HEK293 (cell line): ENCODE data around the gene ALG8.

ENCODE experiments used
- CTCF ChIA-PET: fragments of 350-600 bp; formaldehyde crosslinking; extraction: SDS; loops from one replicate; lab custom pipeline; 2021; ENCODE audit warnings: antibody characterized with exemption; lab: Yijun Ruan, JAX
- POLR2A ChIA-PET: fragments of 300-600 bp; formaldehyde crosslinking; extraction: SDS; loops from one replicate; lab custom pipeline; 2020; ENCODE audit warnings: antibody characterized with exemption, inconsistent platforms; lab: Yijun Ruan, JAX
- H3K27ac ChIP-seq: fragments of 200-500 bp; sonication (Bioruptor generic); 2 replicates; pipeline ENCODE4 v1.5.1; 2014; ENCODE audit warnings: low read depth, low read length, control low read depth, inconsistent platforms; ENCODE audit errors: extremely low read depth
- H3K36me3 ChIP-seq, 2 experiments: fragments of 200-500 bp in 1 of 2; sonication (Bioruptor generic) in 1 of 2; 1 replicate in 1 of 2; 2 replicates in 1 of 2; pipeline ENCODE4 v1.5.1; 2014 to 2017; ENCODE audit warnings: inconsistent platforms in 2 of 2, low read length in 2 of 2; ENCODE audit not compliant: control insufficient read depth in 2 of 2, insufficient read depth in 1 of 2
- H3K4me1 ChIP-seq: fragments of 200-500 bp; sonication (Bioruptor generic); 2 replicates; pipeline ENCODE4 v1.5.1; 2014; ENCODE audit warnings: mild to moderate bottlenecking, low read length, inconsistent platforms; ENCODE audit not compliant: control insufficient read depth, insufficient read depth
- H3K4me3 ChIP-seq: 2 replicates; pipeline ENCODE4 v1.5.1; 2011; ENCODE audit warnings: low read depth, mild to moderate bottlenecking, control low read depth, low read length, moderate library complexity
- H3K9me3 ChIP-seq: fragments of 200-500 bp; sonication (Bioruptor generic); 2 replicates; pipeline ENCODE4 v1.5.1; 2014; ENCODE audit warnings: low read depth, low read length, inconsistent platforms; ENCODE audit not compliant: control insufficient read depth, insufficient read depth
- BCL11B ChIP-seq: fragments of 450-650 bp; formaldehyde crosslinking; IDR thresholded peaks from 2 replicates; pipeline ENCODE4 v1.5.1; 2016; ENCODE audit warnings: low read depth, missing biosample characterization, missing genetic modification characterization
- KLF1 ChIP-seq: fragments of 450-650 bp; formaldehyde crosslinking; IDR thresholded peaks from 2 replicates; pipeline ENCODE4 v1.5.1; 2016; ENCODE audit warnings: missing biosample characterization, missing genetic modification characterization
- KLF16 ChIP-seq: fragments of 450-650 bp; formaldehyde crosslinking; IDR thresholded peaks from 2 replicates; pipeline ENCODE4 v1.5.1; 2017; ENCODE audit warnings: missing biosample characterization, missing genetic modification characterization
- PRDM1 ChIP-seq: fragments of 450-650 bp; formaldehyde crosslinking; IDR thresholded peaks from 2 replicates; pipeline ENCODE4; 2016; ENCODE audit warnings: missing biosample characterization, missing genetic modification characterization
- YY1 ChIP-seq: fragments of 450-650 bp; formaldehyde crosslinking; IDR thresholded peaks from 2 replicates; pipeline ENCODE4 v1.5.1; 2018; ENCODE audit warnings: missing biosample characterization, missing genetic modification characterization
- ZBTB21 ChIP-seq: fragments of 450-650 bp; formaldehyde crosslinking; IDR thresholded peaks from 2 replicates; pipeline ENCODE4 v1.5.1; 2017; ENCODE audit warnings: missing biosample characterization, missing genetic modification characterization
- ZNF2 ChIP-seq: fragments of 450-650 bp; formaldehyde crosslinking; IDR thresholded peaks from 2 replicates; pipeline ENCODE4 v1.5.1; 2016; ENCODE audit warnings: missing biosample characterization, missing genetic modification characterization
- ZNF221 ChIP-seq: fragments of 450-650 bp; formaldehyde crosslinking; IDR thresholded peaks from 2 replicates; pipeline ENCODE4 v1.5.1; 2017; ENCODE audit warnings: missing biosample characterization, missing genetic modification characterization, borderline replicate concordance
- ZNF391 ChIP-seq: fragments of 450-650 bp; formaldehyde crosslinking; IDR thresholded peaks from 2 replicates; pipeline ENCODE4 v1.5.1; 2016; ENCODE audit warnings: low read depth, missing biosample characterization, missing genetic modification characterization, borderline replicate concordance
- ZNF426 ChIP-seq: fragments of 450-650 bp; formaldehyde crosslinking; IDR thresholded peaks from 2 replicates; pipeline ENCODE4 v1.5.1; 2017; ENCODE audit warnings: missing biosample characterization, missing genetic modification characterization, mild to moderate bottlenecking, inconsistent platforms, moderate library complexity
- ZNF529 ChIP-seq: fragments of 450-650 bp; formaldehyde crosslinking; IDR thresholded peaks from 2 replicates; pipeline ENCODE4 v1.5.1; 2017; ENCODE audit warnings: missing genetic modification characterization, missing biosample characterization; ENCODE audit not compliant: insufficient replicate concordance
- ZNF658 ChIP-seq: fragments of 450-650 bp; formaldehyde crosslinking; IDR thresholded peaks from 2 replicates; pipeline ENCODE4; 2016; ENCODE audit warnings: missing biosample characterization, missing genetic modification characterization
- TF ChIP-seq, protein P1 (sequence below): fragments of 450-650 bp; formaldehyde crosslinking; IDR thresholded peaks from 2 replicates; pipeline ENCODE4 v1.5.1; 2017; ENCODE audit warnings: missing biosample characterization, missing genetic modification characterization
- TF ChIP-seq, protein P2 (sequence below): fragments of 450-650 bp; formaldehyde crosslinking; IDR thresholded peaks from 2 replicates; pipeline ENCODE4 v1.5.1; 2016; ENCODE audit warnings: missing biosample characterization, missing genetic modification characterization
- TF ChIP-seq, protein P3 (sequence below): fragments of 450-650 bp; formaldehyde crosslinking; optimal IDR thresholded peaks from 2 replicates; pipeline ENCODE3; 2016; ENCODE audit warnings: missing biosample characterization, mild to moderate bottlenecking, missing genetic modification characterization
- TF ChIP-seq, protein P4 (sequence below): fragments of 450-650 bp; formaldehyde crosslinking; IDR thresholded peaks from 2 replicates; pipeline ENCODE4 v1.5.1; 2017; ENCODE audit warnings: missing biosample characterization, missing genetic modification characterization
- TF ChIP-seq, protein P5 (sequence below): fragments of 450-650 bp; formaldehyde crosslinking; IDR thresholded peaks from 2 replicates; pipeline ENCODE4 v1.5.1; 2016; ENCODE audit warnings: missing biosample characterization, missing genetic modification characterization
- TF ChIP-seq, protein P6 (sequence below): fragments of 450-650 bp; formaldehyde crosslinking; IDR thresholded peaks from 2 replicates; pipeline ENCODE4 v1.5.1; 2016; ENCODE audit warnings: missing biosample characterization, missing genetic modification characterization

ALG8 gene

DNA sequence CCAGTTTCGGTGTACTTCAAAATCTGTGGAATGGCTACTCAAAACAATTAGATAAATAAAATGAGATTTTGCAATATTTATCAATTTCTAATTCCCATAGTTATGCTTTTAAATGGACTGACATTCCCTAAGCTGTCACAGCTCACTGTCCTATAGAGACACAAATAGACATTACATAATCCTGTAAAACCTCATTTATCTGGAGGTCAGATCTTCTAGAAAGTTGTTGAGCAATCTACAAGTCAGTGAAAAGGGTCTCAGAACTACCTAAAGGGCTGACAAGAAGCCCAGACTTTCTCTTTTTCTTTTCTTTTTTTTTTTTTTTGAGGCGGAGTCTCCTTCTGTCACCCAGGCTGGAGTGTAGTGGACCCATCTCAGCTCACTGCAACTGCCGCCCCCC lies 12.0 kb downstream of the ALG8 start:
- no peak overlapping the region for H3K4me3 ChIP-seq
- CTCF ChIA-PET: no interaction called here

DNA sequence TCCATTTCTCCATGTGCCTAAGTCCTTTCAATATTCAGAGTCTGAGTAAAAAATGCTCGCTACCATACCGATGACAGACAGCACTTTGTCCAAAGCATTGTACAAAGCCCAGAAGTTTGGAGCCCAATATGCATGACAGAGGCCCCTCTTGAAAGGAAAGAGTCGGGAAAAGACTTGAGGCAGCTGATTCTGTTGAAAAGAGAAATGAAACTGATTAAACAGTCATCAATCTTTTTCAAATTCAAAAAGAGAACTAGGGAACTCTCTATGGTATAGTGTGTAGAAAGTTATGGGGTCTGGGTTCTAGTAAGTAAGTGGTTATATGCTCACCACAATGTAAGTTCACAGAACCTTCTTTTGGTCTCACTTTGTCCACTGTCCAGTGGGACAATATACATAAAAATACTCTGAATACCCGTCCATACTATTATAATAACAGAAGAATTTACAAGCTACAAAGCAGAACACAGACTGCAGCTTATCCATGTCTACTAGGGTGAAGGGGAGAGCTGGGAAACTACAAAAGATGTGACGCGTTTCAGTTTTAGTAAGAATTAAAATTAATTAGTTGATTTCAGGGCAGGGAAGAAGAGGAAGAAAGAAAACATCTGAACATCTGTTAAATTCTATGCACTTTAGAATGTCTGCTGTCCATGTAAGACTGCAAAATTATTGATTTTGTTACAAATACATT lies 26.7 kb downstream of the ALG8 start:
- CTCF ChIA-PET: no interaction called here
- Histone ChIP-seq H3K4me1 (no peaks in the 10 kb centered on the region), H3K9me3 (no peaks in the 10 kb centered on the region), H3K36me3 (peaks cover 11 to 71% of the 10 kb centered on the region in 2 experiments), H3K4me3 (no peak overlapping the region), H3K27ac (no peak overlapping the region)
- POLR2A ChIA-PET: no interaction called here
- TF ChIP-seq BCL11B (no peak), KLF16 (tag by site-specific recombination) (no peak), PRDM1 (tag by site-specific recombination) (no peak), ZBTB21 (no peak), KLF1 (tag by site-specific recombination) (no peak), ZNF391 (tag by site-specific recombination) (no peak), ZNF426 (tag by site-specific recombination) (no peak), ZNF221 (tag by site-specific recombination) (no peak), ZNF658 (tag by site-specific recombination) (no peak), YY1 (no peak), ZNF2 (tag by site-specific recombination) (no peak)
- TF ChIP-seq, protein P1, sequence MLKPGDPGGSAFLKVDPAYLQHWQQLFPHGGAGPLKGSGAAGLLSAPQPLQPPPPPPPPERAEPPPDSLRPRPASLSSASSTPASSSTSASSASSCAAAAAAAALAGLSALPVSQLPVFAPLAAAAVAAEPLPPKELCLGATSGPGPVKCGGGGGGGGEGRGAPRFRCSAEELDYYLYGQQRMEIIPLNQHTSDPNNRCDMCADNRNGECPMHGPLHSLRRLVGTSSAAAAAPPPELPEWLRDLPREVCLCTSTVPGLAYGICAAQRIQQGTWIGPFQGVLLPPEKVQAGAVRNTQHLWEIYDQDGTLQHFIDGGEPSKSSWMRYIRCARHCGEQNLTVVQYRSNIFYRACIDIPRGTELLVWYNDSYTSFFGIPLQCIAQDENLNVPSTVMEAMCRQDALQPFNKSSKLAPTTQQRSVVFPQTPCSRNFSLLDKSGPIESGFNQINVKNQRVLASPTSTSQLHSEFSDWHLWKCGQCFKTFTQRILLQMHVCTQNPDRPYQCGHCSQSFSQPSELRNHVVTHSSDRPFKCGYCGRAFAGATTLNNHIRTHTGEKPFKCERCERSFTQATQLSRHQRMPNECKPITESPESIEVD (tag by site-specific recombination): no peak
- TF ChIP-seq, protein P2, sequence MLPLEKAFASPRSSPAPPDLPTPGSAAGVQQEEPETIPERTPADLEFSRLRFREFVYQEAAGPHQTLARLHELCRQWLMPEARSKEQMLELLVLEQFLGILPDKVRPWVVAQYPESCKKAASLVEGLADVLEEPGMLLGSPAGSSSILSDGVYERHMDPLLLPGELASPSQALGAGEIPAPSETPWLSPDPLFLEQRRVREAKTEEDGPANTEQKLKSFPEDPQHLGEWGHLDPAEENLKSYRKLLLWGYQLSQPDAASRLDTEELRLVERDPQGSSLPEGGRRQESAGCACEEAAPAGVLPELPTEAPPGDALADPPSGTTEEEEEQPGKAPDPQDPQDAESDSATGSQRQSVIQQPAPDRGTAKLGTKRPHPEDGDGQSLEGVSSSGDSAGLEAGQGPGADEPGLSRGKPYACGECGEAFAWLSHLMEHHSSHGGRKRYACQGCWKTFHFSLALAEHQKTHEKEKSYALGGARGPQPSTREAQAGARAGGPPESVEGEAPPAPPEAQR: no peak
- TF ChIP-seq, protein P3, sequence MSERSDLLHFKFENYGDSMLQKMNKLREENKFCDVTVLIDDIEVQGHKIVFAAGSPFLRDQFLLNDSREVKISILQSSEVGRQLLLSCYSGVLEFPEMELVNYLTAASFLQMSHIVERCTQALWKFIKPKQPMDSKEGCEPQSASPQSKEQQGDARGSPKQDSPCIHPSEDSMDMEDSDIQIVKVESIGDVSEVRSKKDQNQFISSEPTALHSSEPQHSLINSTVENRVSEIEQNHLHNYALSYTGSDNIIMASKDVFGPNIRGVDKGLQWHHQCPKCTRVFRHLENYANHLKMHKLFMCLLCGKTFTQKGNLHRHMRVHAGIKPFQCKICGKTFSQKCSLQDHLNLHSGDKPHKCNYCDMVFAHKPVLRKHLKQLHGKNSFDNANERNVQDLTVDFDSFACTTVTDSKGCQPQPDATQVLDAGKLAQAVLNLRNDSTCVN (tag by site-specific recombination): no peak
- TF ChIP-seq, protein P4, sequence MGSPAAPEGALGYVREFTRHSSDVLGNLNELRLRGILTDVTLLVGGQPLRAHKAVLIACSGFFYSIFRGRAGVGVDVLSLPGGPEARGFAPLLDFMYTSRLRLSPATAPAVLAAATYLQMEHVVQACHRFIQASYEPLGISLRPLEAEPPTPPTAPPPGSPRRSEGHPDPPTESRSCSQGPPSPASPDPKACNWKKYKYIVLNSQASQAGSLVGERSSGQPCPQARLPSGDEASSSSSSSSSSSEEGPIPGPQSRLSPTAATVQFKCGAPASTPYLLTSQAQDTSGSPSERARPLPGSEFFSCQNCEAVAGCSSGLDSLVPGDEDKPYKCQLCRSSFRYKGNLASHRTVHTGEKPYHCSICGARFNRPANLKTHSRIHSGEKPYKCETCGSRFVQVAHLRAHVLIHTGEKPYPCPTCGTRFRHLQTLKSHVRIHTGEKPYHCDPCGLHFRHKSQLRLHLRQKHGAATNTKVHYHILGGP (tag by site-specific recombination): no peak
- TF ChIP-seq, protein P5, sequence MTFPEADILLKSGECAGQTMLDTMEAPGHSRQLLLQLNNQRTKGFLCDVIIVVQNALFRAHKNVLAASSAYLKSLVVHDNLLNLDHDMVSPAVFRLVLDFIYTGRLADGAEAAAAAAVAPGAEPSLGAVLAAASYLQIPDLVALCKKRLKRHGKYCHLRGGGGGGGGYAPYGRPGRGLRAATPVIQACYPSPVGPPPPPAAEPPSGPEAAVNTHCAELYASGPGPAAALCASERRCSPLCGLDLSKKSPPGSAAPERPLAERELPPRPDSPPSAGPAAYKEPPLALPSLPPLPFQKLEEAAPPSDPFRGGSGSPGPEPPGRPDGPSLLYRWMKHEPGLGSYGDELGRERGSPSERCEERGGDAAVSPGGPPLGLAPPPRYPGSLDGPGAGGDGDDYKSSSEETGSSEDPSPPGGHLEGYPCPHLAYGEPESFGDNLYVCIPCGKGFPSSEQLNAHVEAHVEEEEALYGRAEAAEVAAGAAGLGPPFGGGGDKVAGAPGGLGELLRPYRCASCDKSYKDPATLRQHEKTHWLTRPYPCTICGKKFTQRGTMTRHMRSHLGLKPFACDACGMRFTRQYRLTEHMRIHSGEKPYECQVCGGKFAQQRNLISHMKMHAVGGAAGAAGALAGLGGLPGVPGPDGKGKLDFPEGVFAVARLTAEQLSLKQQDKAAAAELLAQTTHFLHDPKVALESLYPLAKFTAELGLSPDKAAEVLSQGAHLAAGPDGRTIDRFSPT (tag by site-specific recombination): no peak
- TF ChIP-seq, protein P6, sequence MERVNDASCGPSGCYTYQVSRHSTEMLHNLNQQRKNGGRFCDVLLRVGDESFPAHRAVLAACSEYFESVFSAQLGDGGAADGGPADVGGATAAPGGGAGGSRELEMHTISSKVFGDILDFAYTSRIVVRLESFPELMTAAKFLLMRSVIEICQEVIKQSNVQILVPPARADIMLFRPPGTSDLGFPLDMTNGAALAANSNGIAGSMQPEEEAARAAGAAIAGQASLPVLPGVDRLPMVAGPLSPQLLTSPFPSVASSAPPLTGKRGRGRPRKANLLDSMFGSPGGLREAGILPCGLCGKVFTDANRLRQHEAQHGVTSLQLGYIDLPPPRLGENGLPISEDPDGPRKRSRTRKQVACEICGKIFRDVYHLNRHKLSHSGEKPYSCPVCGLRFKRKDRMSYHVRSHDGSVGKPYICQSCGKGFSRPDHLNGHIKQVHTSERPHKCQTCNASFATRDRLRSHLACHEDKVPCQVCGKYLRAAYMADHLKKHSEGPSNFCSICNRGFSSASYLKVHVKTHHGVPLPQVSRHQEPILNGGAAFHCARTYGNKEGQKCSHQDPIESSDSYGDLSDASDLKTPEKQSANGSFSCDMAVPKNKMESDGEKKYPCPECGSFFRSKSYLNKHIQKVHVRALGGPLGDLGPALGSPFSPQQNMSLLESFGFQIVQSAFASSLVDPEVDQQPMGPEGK (tag by site-specific recombination): no peak

More for the DNA sequence above, 12.0 kb downstream of the ALG8 start:
- H3K36me3 ChIP-seq: peaks cover 5 to 17% of the 10 kb centered on the region in 2 experiments; a peak in 2 of 3 replicates
- TF ChIP-seq PRDM1 (tag by site-specific recombination) (0 out of 2 replicates have a peak, but pooled peaks have one; percentile 28), ZNF529 (tag by site-specific recombination) (no peak)
- H3K27ac ChIP-seq: no peak overlapping the region
- H3K9me3 ChIP-seq: no peaks in the 10 kb centered on the region
- H3K4me1 ChIP-seq: no peaks in the 10 kb centered on the region
- POLR2A ChIA-PET: interaction anchor here (4.7 kb wide), 1 partner anchor 12 kb away, joined by 18 read pairs; the partner anchor contains the start of gene ALG8
